Mammary epithelial cell (primary cell): ENCODE results near the gene USP9Y.

ENCODE experiments used
- CTCF ChIP-seq, 2 donors: IDR thresholded peaks in 1 of 2; conservative IDR thresholded peaks in 1 of 2; 2 replicates each; pipeline ENCODE4 v1.5.1; 2011 to 2012; ENCODE audit warnings: inconsistent platforms in 2 of 2, low read length in 2 of 2, mild to moderate bottlenecking in 2 of 2, control low read depth in 1 of 2, low read depth in 1 of 2; ENCODE audit not compliant: insufficient read depth in 1 of 2; ENCODE audit errors: extremely low read depth in 1 of 2
- EZH2 ChIP-seq: IDR thresholded peaks from 2 replicates; pipeline ENCODE4 v1.6.1; 2012; ENCODE audit warnings: low read length, inconsistent platforms, borderline replicate concordance

- TF ChIP-seq CTCF (conservative IDR thresholded peaks at IDR 0.05 in 1 of 2, IDR thresholded peaks at IDR 0.05 in 1 of 2; ENCODE audit: extremely low read depth in 1 of 2, insufficient read depth in 1 of 2, low read depth in 1 of 2, low read length in 2 of 2), result no peak
- no peak for TF ChIP-seq EZH2
Measured at GRCh38 chrY:12752856-12753255, 51.8 kb downstream of the USP9Y start.
